PC-9 (cell line): ENCODE data around the gene ANO8. TPM values are rescaled to one million over a fixed set of nuclear protein-coding genes. Genes with fewer than 3 reads are reported as not detected.

Source experiments
- BruUV-seq: library from RNA; stranded (reverse); fragments of 400-500 nt; replicated peaks from 2 replicates; lab custom pipeline; 2021; lab: Mats Ljungman, UMichigan
- CTCF ChIA-PET: fragments of 300-600 bp; sonication (Branson Sonifier 250); formaldehyde crosslinking; loops from one replicate; lab custom pipeline; 2022; ENCODE audit warnings: antibody characterized with exemption; lab: Charles Lee
- POLR2A ChIA-PET: fragments of 300-600 bp; sonication (Branson Sonifier 250); formaldehyde crosslinking; loops from one replicate; lab custom pipeline; 2022; ENCODE audit warnings: antibody characterized with exemption; ENCODE audit not compliant: unreplicated experiment; lab: Charles Lee
- DNase-seq, 2 experiments: peaks; one replicate each; pipeline versions ENCODE4 v3.0.0 to v3.0.0-alpha.2; 2015 to 2022; ENCODE audit warnings: mixed read lengths in 1 of 2
- H2AFZ ChIP-seq: fragments of 200-600 bp; sonication (generic); 2 replicates; pipeline ENCODE4 v1.8.1; 2017; ENCODE audit warnings: antibody characterized with exemption
- H3F3A ChIP-seq: fragments of 200-600 bp; sonication (generic); 2 replicates; pipeline ENCODE4 v1.8.1; 2017; ENCODE audit warnings: antibody characterized with exemption, mild to moderate bottlenecking, low read depth; ENCODE audit not compliant: insufficient read depth
- H3K27ac ChIP-seq: fragments of 200-600 bp; sonication (generic); 2 replicates; pipeline ENCODE4 v1.6.1; 2016; ENCODE audit warnings: mixed run types
- H3K27me3 ChIP-seq: fragments of 200-600 bp; sonication (generic); 2 replicates; pipeline ENCODE4 v1.6.1; 2016; ENCODE audit warnings: low read depth, mixed run types; ENCODE audit not compliant: insufficient read depth
- H3K36me3 ChIP-seq: fragments of 200-600 bp; sonication (generic); 2 replicates; pipeline ENCODE4 v1.6.1; 2016; ENCODE audit warnings: low read depth, mixed run types
- H3K4me1 ChIP-seq: fragments of 200-600 bp; sonication (generic); replicated peaks from 2 replicates; pipeline ENCODE4 v1.6.1; 2016; ENCODE audit warnings: mixed run types; ENCODE audit not compliant: insufficient read depth
- H3K4me2 ChIP-seq: fragments of 200-600 bp; sonication (generic); 2 replicates; pipeline ENCODE4 v1.6.1; 2017; ENCODE audit warnings: mixed run types
- H3K4me3 ChIP-seq: fragments of 200-600 bp; sonication (generic); 2 replicates; pipeline ENCODE4 v1.6.1; 2016; ENCODE audit warnings: mixed run types
- H3K79me2 ChIP-seq: fragments of 200-600 bp; sonication (generic); 2 replicates; pipeline ENCODE4 v1.6.1; 2017; ENCODE audit warnings: low read depth, mixed run types
- H3K9me2 ChIP-seq: fragments of 200-600 bp; sonication (generic); 2 replicates; pipeline ENCODE4 v1.8.1; 2017; ENCODE audit warnings: mild to moderate bottlenecking; ENCODE audit not compliant: insufficient read depth
- H3K9me3 ChIP-seq: fragments of 200-600 bp; sonication (generic); 2 replicates; pipeline ENCODE4 v1.8.1; 2016; ENCODE audit warnings: low read depth; ENCODE audit not compliant: insufficient read depth
- H4K20me1 ChIP-seq: fragments of 200-600 bp; sonication (generic); 2 replicates; pipeline ENCODE4 v1.8.1; 2017; ENCODE audit not compliant: insufficient read depth
- EZH2 ChIP-seq: fragments of 200-600 bp; sonication (generic); IDR thresholded peaks from 2 replicates; pipeline ENCODE4 v1.8.0; 2017; ENCODE audit warnings: antibody characterized with exemption, low read depth
- intact Hi-C: fragments of 100-400 bp; cut with micrococcal nuclease; formaldehyde crosslinking; loops from one replicate; pipeline ENCODE4 v1.10.0; 2022; ENCODE audit not compliant: unreplicated experiment
- total RNA-seq: library from RNA; stranded (reverse); gene quantifications from 2 replicates; pipeline ENCODE4 v1.2.3, GENCODE V29; 2021
- TF ChIP-seq, protein P1 (sequence below): fragments of 200-600 bp; sonication (generic); conservative IDR thresholded peaks from 2 replicates; pipeline ENCODE4 v1.6.1; 2017; ENCODE audit warnings: mixed run types, antibody characterized with exemption, mild to moderate bottlenecking, moderate library complexity

The ANO8 gene
- total RNA-seq, 1 experiment from 2014 or later = 11.4 TPM

DNA sequence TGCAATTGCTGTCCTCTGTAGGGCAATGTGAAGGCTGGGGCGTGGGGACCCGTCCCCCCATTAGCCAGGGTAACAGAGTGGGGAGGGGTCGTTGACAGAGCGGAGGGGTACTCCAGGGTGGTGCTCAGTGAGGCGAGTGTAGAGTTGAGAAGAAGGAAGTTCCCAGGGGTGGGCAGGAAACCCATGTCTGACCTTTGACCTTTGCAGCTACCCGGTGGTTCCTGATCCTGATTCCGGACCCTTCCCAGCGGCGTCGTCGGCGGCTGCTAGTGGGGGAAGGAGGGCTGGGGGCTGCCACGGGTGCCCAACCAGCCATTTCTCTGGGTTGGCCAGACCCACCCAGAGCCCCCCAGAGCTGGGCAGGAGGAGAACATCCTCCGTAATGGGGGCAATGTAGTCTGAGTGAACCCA lies 44.6 kb upstream of the ANO8 start:
- no peaks in the 10 kb centered on the region for H4K20me1 ChIP-seq
- no peaks in the 10 kb centered on the region for H3K36me3 ChIP-seq
- H2AFZ ChIP-seq = no peak overlapping the region
- ChIA-PET CTCF (interaction anchor here (0.6 kb wide), 1 partner anchor 115 kb away, joined by 3 read pairs; no protein-coding TSS in a partner anchor), POLR2A (no interaction called here)
- no TSS peak for BruUV-seq
- H3F3A ChIP-seq = peaks cover 17% of the 10 kb centered on the region; the same call in 1 of the 2 replicates
- H3K4me2 ChIP-seq = no peak overlapping the region
- peaks cover 7% of the 10 kb centered on the region; the same call in 1 of the 2 replicates for H3K27me3 ChIP-seq
- H3K4me1 ChIP-seq = peaks cover 9% of the 10 kb centered on the region
- H3K27ac ChIP-seq = no peak overlapping the region
- no peak for TF ChIP-seq EZH2
- TF ChIP-seq, protein P1, sequence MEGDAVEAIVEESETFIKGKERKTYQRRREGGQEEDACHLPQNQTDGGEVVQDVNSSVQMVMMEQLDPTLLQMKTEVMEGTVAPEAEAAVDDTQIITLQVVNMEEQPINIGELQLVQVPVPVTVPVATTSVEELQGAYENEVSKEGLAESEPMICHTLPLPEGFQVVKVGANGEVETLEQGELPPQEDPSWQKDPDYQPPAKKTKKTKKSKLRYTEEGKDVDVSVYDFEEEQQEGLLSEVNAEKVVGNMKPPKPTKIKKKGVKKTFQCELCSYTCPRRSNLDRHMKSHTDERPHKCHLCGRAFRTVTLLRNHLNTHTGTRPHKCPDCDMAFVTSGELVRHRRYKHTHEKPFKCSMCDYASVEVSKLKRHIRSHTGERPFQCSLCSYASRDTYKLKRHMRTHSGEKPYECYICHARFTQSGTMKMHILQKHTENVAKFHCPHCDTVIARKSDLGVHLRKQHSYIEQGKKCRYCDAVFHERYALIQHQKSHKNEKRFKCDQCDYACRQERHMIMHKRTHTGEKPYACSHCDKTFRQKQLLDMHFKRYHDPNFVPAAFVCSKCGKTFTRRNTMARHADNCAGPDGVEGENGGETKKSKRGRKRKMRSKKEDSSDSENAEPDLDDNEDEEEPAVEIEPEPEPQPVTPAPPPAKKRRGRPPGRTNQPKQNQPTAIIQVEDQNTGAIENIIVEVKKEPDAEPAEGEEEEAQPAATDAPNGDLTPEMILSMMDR = no peak
- H3K79me2 ChIP-seq = no peaks in the 10 kb centered on the region
- H3K4me3 ChIP-seq = no peak overlapping the region
- intact Hi-C loops = no loop called here
- DNase-seq = no peak
- H3K9me3 ChIP-seq = no peaks in the 10 kb centered on the region
- no peaks in the 10 kb centered on the region for H3K9me2 ChIP-seq

DNA sequence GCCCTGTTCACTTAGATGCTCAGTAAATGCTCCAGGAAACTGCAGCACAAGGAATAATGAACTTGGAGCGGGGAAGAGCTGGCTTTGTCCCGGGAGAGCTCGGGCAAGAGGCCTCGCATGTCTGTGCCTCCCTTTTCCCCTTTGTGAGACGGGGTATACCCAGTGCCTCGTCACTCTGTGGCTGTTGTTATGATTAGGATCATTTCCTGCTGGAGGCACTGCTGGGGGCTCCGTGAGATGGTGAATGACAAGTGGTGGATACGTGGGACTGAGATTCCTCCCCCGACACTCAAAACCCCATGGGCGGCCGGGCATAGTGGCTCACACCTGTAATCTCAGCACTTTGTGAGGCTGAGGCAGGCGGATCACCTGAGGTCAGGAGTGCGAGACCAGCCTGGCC lies 43.6 kb upstream of the ANO8 start:
- H3K27me3 ChIP-seq = peaks cover 7% of the 10 kb centered on the region; the same call in 1 of the 2 replicates
- H3K4me1 ChIP-seq = peaks cover 9% of the 10 kb centered on the region
- H3K4me3 ChIP-seq = no peak overlapping the region
- H4K20me1 ChIP-seq = no peaks in the 10 kb centered on the region
- no peaks in the 10 kb centered on the region for H3K36me3 ChIP-seq
- H3K4me2 ChIP-seq = no peak overlapping the region
- TF ChIP-seq, protein P1 = no peak
- no peak for TF ChIP-seq EZH2
- H3K9me2 ChIP-seq = no peaks in the 10 kb centered on the region
- POLR2A ChIA-PET = no interaction called here
- CTCF ChIA-PET = interaction anchor here (0.6 kb wide), 2 partner anchors 14 to 116 kb away, joined by 3 to 4 read pairs; no protein-coding TSS in a partner anchor
- no peak overlapping the region for H2AFZ ChIP-seq
- no TSS peak for BruUV-seq
- H3K27ac ChIP-seq = no peak overlapping the region
- H3K79me2 ChIP-seq = no peaks in the 10 kb centered on the region
- H3F3A ChIP-seq = peaks cover 10% of the 10 kb centered on the region; the same call in 1 of the 2 replicates
- H3K9me3 ChIP-seq = no peaks in the 10 kb centered on the region
- intact Hi-C loops = no loop called here
- DNase-seq = no peak

DNA sequence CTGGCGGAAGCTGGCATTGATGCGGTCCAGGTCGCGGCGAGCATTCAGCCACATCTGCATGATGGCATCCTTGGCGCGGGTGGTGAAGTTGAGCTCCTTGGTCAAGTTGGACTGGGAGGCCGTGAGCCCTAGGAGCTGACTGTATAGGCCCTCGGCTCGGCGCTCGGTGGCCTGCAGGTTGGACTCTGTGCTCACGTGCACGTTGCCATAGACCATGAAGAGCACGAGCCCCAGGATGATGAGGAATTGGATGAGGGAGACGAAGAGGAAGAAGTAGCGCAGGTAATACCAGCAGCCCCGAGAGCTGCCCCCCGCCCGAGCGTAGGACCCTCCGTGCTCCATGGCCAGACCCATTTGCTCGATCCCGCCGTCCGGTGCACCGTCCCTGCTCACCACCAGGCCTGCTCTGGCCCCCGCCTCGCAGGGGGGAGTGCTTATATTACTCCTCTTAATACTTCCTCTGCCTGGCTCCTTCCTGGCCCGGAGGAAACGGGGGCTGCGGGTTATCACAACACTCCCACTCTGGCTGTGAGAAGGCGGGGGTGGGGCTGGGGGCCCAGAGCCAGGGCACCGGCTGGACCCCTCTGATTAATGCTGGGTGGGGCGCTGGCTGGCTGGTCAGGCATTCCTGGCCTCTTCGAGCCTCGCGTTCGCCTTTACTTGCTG lies 42.4 kb upstream of the ANO8 start, which contains the start of gene PLVAP:
Gene PLVAP (minus strand): TSS at position 408 of the 666 bp plus-strand sequence. CDS start 54 bp downstream, at position 354.
- ChIA-PET CTCF (interaction anchor here (0.6 kb wide), 1 partner anchor 19 kb away, joined by 3 read pairs; no protein-coding TSS in a partner anchor), POLR2A (no interaction called here)
- Histone ChIP-seq H4K20me1 (no peaks in the 10 kb centered on the region), H3K27me3 (peaks cover 7% of the 10 kb centered on the region; the same call in 1 of the 2 replicates), H3K4me2 (no peak within 1 kb of the TSS), H3K4me1 (no peaks in the 10 kb centered on the region), H3K4me3 (no peak within 1 kb of the TSS), H3K9me3 (no peaks in the 10 kb centered on the region), H3K9me2 (no peaks in the 10 kb centered on the region), H2AFZ (no peak within 1 kb of the TSS), H3K79me2 (no peaks in the 10 kb centered on the region), H3K27ac (no peak within 1 kb of the TSS), H3K36me3 (no peaks in the 10 kb centered on the region), H3F3A (0 out of 2 replicates have a peak, but pooled peaks cover under 1% of the 10 kb centered on the region)
- intact Hi-C loops = no loop called here
- BruUV-seq = no TSS peak
- no peak for DNase-seq
- TF ChIP-seq, protein P1 = no peak
- no peak for TF ChIP-seq EZH2
